Ishikawa (cell line): ENCODE measurements around the gene ITFG1.

Source experiments
- CEBPB ChIP-seq: IDR thresholded peaks from 2 replicates; pipeline ENCODE4 v1.6.1; 2012
- CREB1 ChIP-seq: IDR thresholded peaks from 2 replicates; pipeline ENCODE4 v1.6.1; 2012; ENCODE audit warnings: low read depth
- EGR1 ChIP-seq: IDR thresholded peaks from 2 replicates; pipeline ENCODE4 v1.6.1; 2012
- EP300 ChIP-seq: IDR thresholded peaks from 2 replicates; pipeline ENCODE4 v1.6.1; 2012; ENCODE audit warnings: borderline replicate concordance
- FOXM1 ChIP-seq: IDR thresholded peaks from 2 replicates; pipeline ENCODE4 v1.6.1; 2012; ENCODE audit warnings: low read depth, borderline replicate concordance
- NFIC ChIP-seq: IDR thresholded peaks from 2 replicates; pipeline ENCODE4 v1.6.1; 2012
- RAD21 ChIP-seq: IDR thresholded peaks from 2 replicates; pipeline ENCODE4 v1.6.1; 2012; ENCODE audit warnings: low read depth
- REST ChIP-seq: IDR thresholded peaks from 2 replicates; pipeline ENCODE4 v1.6.1; 2012; ENCODE audit warnings: low read depth, mild to moderate bottlenecking
- TAF1 ChIP-seq: IDR thresholded peaks from 2 replicates; pipeline ENCODE4 v1.6.1; 2012; ENCODE audit warnings: low read depth, mild to moderate bottlenecking
- TCF12 ChIP-seq: IDR thresholded peaks from 2 replicates; pipeline ENCODE4 v1.6.1; 2012; ENCODE audit warnings: low read depth
- TEAD4 ChIP-seq: IDR thresholded peaks from 2 replicates; pipeline ENCODE4 v1.6.1; 2012
- USF1 ChIP-seq: IDR thresholded peaks from 2 replicates; pipeline ENCODE4 v1.6.1; 2012
- YY1 ChIP-seq: IDR thresholded peaks from 2 replicates; pipeline ENCODE4 v1.6.1; 2012; ENCODE audit warnings: low read depth
- ZBTB7A ChIP-seq: IDR thresholded peaks from 2 replicates; pipeline ENCODE4 v1.6.1; 2012; ENCODE audit warnings: low read depth
- TF ChIP-seq, protein P1 (sequence below): IDR thresholded peaks from 2 replicates; pipeline ENCODE4 v1.6.1; 2012

The ITFG1 gene

GRCh38 chr16:47228241-47228640 is 232.6 kb downstream of the ITFG1 start:
- no peak for TF ChIP-seq REST
- no peak for TF ChIP-seq TEAD4
- TF ChIP-seq TCF12, result no peak
- TF ChIP-seq EP300, result no peak
- no peak for TF ChIP-seq CREB1
- no peak for TF ChIP-seq ZBTB7A
- no peak for TF ChIP-seq RAD21
- TF ChIP-seq USF1, result no peak
- TF ChIP-seq EGR1, result no peak

GRCh38 chr16:47213761-47214440 is 247.0 kb downstream of the ITFG1 start:
- no peak for TF ChIP-seq CEBPB
- no peak for TF ChIP-seq ZBTB7A

GRCh38 chr16:47211218-47211617 is 249.6 kb downstream of the ITFG1 start:
- TF ChIP-seq TEAD4, result no peak
- no peak for TF ChIP-seq NFIC
- no peak for TF ChIP-seq YY1
- no peak for TF ChIP-seq REST

GRCh38 chr16:47204736-47205504 is 255.9 kb downstream of the ITFG1 start:
- TF ChIP-seq TAF1 (no peak), FOXM1 (no peak), USF1 (no peak), TCF12 (no peak), CREB1 (no peak), ZBTB7A (no peak), YY1 (no peak), NFIC (no peak), REST (no peak), EP300 (no peak), CEBPB (no peak), RAD21 (no peak), TEAD4 (no peak), EGR1 (no peak)
- TF ChIP-seq, protein P1, sequence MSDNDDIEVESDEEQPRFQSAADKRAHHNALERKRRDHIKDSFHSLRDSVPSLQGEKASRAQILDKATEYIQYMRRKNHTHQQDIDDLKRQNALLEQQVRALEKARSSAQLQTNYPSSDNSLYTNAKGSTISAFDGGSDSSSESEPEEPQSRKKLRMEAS, result no peak

- TF ChIP-seq RAD21 (no peak), REST (no peak), NFIC (no peak), USF1 (no peak), CREB1 (no peak), TCF12 (no peak), CEBPB (no peak), FOXM1 (no peak), ZBTB7A (no peak), TEAD4 (no peak), EGR1 (no peak), EP300 (no peak), YY1 (no peak), TAF1 (no peak)
- TF ChIP-seq, protein P1, result no peak
These were observed 262.7 kb downstream of the ITFG1 start for GRCh38 chr16:47198180-47198575.
